GM21528 (cell line): Measurements from ENCODE around the gene PRKACA.
"Not testable (repeated sequence)": the region's sequence is repeated elsewhere in the genome, so short reads cannot be mapped to it uniquely, and the experiment has no call there.

Experiments used
- ATAC-seq: cut with Tn5 transposase; IDR thresholded peaks from one replicate; pipeline ENCODE4 v1.9.1; 2021; ENCODE audit warnings: mild to moderate bottlenecking, moderate library complexity; ENCODE audit not compliant: unreplicated experiment, low FRiP score

Gene PRKACA

GRCh38 chr19:14148751-14149410 lies 31.3 kb upstream of the PRKACA start:
- no peak for ATAC-seq

- ATAC-seq, result no peak
These were observed 30.4 kb upstream of the PRKACA start for GRCh38 chr19:14147797-14148605.

GRCh38 chr19:14146789-14147216 lies 29.2 kb upstream of the PRKACA start:
- no peak for ATAC-seq

- not testable (repeated sequence) for ATAC-seq
These were observed 28.6 kb upstream of the PRKACA start for GRCh38 chr19:14146169-14146568.

- no peak for ATAC-seq
These were observed 27.8 kb upstream of the PRKACA start for GRCh38 chr19:14145381-14145780.

GRCh38 chr19:14142262-14143190 lies 25.0 kb upstream of the PRKACA start:
- ATAC-seq, result no peak

- ATAC-seq, result no peak
These were observed 23.5 kb upstream of the PRKACA start for GRCh38 chr19:14141041-14141440.

- no peak for ATAC-seq
These were observed 22.4 kb upstream of the PRKACA start for GRCh38 chr19:14139944-14140343.

GRCh38 chr19:14138576-14139265 lies 21.2 kb upstream of the PRKACA start:
- no peak for ATAC-seq

GRCh38 chr19:14136509-14137281 lies 19.1 kb upstream of the PRKACA start, which contains the start of gene ASF1B:
Gene ASF1B (minus strand): TSS chr19:14136589. CDS start chr19:14136456, 133 bp downstream.
- peak; percentile 78 for ATAC-seq

GRCh38 chr19:14135985-14136508 lies 18.5 kb upstream of the PRKACA start:
- no peak for ATAC-seq

- no peak for ATAC-seq
These were observed 17.8 kb upstream of the PRKACA start for GRCh38 chr19:14135355-14135754.

GRCh38 chr19:14127929-14128509 lies 10.5 kb upstream of the PRKACA start:
- ATAC-seq, result no peak

GRCh38 chr19:14127176-14127575 lies 9.6 kb upstream of the PRKACA start:
- no peak for ATAC-seq

- ATAC-seq, result no peak
These were observed 5.4 kb upstream of the PRKACA start for GRCh38 chr19:14122924-14123323.

- no peak for ATAC-seq
These were observed 2.9 kb upstream of the PRKACA start for GRCh38 chr19:14120497-14120780.

GRCh38 chr19:14119644-14120496 lies 2.3 kb upstream of the PRKACA start:
- ATAC-seq, result no peak

GRCh38 chr19:14119146-14119545 lies 1.6 kb upstream of the PRKACA start:
- ATAC-seq, result no peak
